ENCODE results near the gene CTTN.

CTTN gene

DNA sequence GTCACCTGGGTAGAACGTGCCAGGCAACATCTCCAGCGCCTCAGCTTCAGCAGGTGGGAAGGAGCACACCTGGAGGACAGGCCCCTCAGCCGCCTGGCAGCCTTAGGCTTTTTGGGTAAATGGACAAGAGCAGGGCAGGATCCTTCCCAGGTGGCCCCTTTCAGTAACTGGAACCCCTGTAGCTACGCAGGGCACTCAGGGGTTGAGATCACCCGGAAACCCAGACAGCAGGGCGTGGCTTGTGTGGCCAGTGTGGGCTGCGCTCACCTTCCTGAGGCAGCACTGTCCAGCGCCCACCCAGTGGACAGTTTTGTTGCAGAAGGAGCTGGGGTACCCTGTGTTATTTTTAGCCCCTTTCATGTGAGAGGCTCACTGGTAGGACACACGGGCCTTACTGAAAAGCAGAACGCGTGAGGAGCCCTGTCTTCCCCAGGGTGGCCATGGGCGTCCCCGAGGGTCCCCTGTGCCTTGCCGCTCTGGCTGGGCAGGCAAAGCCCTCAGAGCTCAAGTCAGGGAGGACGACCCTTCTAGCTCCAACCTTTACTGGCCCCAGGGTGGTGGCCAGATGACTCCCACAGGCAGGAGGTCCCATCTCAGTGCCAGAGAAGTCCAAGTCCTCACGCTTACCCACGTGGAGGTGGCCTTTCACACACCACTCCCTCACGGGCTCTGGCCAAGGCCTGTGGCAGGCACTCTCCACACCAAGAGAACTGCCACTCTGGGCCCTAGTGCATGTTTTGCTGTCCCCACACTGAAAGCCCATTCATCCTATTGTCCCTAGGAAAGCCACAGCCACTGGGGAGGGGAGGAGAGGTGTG, 75.8 kb downstream of the CTTN start:
- no peak for DNase-seq (ENCODE audit: low read depth in 3 of 3)

DNA sequence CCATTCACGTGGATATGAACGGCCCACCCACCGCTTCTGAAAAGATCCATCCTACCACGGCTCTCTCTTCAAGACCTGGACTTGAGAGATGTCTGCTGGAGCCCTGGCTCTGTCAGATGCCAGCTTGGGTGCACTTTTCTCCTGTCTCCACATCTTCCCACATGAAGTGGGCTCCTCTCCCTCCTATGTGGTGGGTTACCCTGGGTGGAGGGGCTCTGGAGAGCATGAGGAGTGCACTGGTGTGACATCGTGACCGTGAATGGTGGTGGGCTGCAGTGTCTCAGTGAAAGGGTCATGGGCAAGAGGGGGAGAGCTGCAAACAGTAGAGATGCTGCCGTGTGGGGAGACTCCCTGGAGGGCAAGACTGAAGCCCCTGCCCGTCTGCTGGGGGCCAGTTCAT, 76.4 kb downstream of the CTTN start:
- DNase-seq (ENCODE audit: low read depth in 3 of 3), result no peak

DNA sequence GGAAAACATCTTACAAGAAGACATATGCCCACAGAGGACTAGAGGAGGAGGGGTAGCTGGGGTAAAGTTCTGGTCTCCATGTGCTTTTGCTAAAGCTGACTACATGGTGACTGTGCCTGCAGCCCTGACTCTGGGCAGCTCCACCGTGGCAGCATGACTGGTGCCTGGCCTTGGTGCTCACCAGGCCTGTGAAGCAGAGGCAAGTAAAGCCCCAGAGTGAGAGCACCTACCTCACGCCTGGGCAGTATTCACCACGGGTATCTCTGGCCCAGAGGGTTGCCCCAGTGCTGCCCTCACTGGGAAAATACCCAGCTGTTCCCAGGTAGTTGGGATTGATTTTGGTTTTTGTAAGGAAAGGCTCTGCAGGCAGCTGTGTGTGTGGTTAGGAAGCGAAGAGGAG, 78.3 kb downstream of the CTTN start:
- no peak for DNase-seq (ENCODE audit: low read depth in 3 of 3)

DNA sequence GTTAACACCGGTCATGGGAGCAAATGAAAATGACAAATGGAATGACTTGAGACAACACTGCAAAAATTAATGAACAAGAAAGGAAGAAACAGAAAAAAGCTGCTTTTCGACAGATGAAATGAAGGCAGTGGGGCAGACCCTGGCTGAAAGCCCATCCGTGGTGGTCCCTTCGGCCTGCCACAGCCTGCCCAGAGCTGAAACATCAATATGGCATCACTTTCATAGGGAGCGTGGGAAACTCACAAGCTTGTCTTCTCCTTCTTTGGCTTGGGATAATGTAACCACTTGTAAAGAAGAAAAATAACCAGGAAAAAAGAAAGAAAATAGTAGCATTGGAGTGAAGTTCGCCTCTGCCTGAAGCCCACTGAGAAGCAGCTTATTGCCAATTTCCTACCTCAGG, 78.8 kb downstream of the CTTN start:
- no peak for DNase-seq (ENCODE audit: low read depth in 3 of 3)

DNA sequence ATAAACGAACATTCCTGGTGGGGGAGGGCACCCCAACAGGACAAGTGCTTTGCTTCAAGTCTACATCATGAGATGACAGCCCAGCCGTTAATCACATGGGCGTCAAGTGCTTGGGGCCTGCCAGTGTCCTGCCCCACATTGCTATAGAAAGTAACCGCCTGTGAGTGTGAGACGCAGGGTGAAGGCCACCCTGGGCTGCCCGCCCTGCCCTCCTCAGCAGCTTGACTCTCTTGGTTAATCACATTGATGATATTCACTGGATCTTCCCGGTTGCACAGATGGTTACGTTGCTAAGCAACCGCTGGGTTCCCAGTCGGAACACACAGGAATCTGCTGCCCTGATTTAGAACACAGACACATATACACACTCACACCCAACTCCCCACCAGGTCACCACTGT, 79.3 kb downstream of the CTTN start:
- no peak for DNase-seq (ENCODE audit: low read depth in 3 of 3)

DNA sequence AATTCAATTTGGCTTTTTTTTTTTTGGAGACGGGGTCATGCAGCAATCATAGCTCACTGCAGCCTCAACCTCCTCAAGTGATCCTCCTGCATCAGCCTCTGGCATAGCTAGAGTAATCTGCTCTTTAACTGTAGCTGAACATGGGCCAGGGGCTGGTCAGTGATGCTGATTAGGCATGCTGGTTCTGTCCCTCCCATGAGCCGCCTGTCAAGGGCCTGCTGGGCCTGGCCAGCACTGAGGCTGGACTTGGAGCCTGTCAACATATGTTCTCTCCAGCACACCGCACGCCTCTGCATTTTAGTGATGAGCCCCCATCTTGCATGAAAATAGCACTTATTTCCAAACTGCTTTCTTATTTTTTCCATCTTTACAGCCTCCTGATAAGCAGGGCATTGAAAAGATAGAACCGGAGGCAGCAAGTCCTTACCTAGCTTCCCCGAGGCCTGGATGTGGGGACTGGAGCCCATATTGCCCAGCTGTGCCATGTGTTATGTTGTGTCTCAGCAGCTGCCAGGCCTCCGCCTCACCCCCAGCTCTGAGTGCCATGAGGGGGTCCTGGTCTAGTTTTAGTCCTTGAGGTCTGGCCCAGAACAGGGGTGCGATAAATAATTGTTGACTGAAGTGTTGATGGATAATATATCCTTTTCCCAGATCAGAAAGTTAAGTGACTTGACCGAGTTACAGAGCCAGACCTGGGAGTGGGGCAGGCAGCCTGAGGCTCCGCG, 80.0 kb downstream of the CTTN start:
- DNase-seq (ENCODE audit: low read depth in 3 of 3), result no peak

DNA sequence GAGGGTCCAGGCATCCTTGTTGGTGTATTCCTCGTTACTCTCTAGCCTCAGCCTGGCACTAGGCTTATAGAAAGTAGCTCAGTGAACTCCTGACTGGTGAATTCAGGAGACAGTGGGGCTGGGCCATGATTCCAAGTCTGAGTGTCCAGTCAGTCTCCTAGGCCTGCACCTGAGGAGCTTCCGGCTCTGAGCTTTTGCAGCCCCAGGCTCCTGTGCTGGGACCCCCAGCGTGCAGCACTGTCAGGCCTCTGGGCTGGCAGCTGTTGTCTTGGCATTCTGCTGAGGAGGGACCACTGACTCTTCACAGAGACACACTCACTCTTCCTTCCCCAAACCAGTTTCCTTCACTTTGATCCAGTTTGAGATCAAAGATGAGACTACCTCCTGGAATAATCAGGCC, 82.4 kb downstream of the CTTN start:
- no peak for DNase-seq (ENCODE audit: low read depth in 3 of 3)

DNA sequence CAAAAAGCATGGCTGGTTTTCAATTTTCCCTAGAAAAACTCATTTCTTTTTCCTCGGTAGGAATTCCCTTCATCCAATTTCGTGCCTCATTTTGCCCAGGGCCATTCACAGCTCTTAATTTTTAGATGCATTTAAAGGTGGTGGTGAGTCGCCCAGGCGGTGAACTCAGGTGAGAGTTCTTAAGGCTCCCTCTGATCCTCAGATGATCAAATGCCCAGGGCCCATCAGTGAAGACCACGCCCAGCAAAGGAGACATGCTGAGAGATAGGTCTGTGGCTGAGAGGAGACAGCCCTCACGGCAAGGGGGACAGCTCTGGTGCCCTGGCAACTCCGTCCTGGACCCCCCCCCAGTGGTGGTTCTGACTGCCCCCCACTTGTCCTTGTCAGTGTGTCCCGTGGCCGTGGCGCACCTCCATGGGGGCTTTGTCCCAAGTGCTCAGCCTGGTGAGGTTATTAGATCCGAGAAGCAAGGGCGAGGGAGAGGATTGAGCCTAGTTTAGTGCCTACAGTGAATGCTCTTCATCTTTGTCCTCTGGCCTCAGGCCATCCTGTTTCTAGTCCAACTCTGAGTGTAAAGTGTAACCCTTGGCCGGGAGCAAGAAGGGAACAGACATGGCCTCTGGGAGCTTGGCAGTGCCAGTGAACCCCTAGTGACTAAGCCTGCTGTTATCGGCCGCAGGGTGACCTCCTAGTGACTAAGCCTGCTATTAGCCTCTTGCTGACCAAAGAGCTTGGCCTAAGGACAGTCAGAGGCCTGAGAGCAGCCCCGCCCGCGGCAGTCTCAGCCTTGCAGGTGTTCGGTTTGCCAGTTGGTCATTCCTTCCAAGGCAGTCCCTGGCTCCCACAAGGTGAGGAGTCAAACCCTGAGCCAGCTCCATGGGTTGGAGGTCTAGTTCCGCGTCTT, 83.5 kb downstream of the CTTN start:
- DNase-seq (ENCODE audit: low read depth in 3 of 3), result no peak

DNA sequence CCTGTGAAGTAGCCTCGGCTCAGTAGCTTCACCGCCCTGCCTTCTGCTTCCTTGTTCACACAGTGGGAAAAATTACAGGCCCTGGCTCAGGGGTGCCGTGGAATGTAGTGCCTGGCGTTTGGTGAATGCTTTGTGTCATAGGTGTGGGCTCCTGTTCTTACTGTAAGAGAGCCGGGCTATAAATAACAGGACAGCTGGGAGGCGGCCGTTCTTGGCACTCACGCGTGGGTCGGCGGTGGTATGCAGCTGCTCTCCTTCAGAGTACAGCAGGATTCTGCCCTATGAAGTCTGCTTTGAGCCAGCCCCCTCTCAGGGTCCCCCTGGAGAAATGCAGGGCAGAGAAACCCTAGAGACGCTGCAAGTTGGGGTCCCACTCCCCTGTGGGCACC, 84.2 kb downstream of the CTTN start:
- no peak for DNase-seq (ENCODE audit: low read depth in 3 of 3)

DNA sequence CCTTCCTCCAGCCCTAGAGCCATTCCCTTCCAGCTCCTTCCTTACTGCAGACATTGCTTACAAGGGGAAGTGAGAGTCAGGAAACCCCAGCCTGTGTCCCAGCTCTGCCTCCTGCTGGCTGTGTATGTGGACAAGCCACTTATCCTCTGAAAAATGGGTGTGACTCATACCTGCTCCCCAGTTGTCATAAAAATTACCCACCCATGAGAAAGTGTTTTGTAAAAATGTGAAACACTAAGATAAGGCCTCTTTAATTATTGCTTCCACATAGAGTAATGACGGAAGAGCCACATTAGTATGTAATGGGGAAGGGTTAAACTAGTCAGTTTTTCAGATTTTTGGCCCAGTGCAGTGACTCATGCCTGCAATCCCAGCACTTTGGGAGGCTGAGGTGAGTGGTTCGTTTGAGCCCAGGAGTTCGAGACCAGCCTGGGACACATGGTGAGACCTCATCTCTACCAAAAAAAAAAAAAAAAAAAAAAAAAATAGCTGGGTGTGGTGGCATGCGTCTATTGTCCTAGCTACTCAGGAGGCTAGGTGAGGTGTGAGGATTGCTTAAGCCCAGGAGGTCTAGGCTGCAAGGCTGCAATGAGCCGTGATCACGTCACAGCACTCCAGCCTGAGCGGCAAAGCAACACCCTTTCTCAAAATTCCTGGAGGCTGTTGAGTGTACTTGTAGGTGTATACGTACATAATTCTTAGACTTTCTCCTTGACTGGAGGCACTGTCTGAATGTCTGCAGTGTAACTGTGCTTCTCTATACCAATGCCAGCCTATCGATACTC, 84.9 kb downstream of the CTTN start:
- no peak for DNase-seq (ENCODE audit: low read depth in 3 of 3)

DNA sequence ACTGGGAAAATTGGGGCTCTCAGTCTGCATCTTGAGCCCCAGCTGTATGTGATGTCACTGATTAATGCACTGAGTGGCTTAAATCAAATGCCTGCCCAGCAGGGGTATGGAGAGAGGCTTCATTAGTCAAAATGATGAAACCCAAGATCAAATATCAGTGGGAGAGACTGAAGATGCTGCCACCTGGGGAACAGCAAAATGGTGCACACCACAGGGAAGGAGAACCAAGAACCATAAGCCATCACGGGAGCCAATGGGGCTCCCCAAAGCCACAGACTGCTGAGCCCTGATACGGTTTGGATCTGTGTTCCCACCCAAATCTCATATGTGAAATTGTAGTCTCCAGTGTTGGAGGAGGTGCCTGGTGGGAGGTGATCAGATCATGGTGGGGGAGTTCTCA, 85.6 kb downstream of the CTTN start:
- DNase-seq (ENCODE audit: low read depth in 3 of 3), result no peak

DNA sequence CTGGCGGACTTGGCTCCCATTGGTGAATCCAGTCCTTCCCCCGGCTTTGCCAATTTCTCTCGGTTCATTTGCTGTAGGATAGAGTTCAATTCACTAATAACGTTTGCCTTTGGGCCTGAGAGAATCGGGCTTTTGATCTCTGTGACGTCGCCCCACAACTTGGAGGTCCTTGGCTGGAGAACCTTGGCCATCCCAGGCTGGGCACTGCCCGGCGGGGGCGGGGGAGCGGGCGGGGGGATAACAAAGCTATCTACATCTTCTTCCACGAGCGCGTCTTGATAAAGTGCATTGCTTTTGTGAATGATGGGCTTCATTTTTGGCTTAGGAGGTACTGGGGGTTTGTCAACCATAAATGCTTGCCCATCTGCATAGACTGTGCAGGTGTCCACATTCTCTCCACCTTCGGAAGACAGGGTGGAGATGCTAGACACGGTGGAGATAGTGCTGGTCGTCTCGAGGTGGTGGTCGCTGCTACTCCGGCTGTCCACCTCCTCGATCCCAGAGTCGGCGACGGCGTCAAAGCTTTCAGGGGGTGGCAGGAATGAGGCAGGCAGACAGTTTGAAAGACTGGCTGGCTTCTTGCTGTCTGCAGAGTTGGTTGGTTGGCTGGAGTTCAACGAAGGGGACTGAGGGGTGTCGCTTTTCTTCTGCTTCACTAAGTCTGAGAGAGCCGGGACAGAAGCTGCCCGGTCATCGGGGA, 87.1 kb downstream of the CTTN start:
- DNase-seq (ENCODE audit: low read depth in 3 of 3), result no peak

DNA sequence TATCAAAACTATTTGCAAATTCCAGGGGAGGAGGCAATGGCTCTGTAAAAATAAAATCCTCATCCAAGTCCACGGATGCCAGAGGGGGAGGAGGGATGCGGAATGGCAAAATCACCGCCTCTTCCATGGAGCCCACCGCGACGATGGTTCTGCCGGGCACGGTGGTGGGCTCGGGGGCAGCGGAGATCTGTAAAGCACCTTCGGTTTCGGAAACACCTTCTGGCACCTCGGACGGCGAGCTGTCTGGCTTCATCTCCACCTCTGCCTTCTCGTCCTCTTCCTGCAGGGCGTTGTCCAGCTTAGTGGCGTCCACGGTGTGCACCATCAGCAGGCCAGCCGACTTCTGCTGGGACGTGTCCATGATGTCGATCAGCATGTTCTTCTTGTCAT, 87.7 kb downstream of the CTTN start:
- no peak for DNase-seq (ENCODE audit: low read depth in 3 of 3)

Measured in stimulated activated CD4-positive, alpha-beta T cell treated with anti-CD3 and anti-CD28 coated beads, TNF-alpha, amount 100 ng/mL, for 24 hours (primary cell).